ENCODE results near the gene SUSD1.

SUSD1 gene

DNA sequence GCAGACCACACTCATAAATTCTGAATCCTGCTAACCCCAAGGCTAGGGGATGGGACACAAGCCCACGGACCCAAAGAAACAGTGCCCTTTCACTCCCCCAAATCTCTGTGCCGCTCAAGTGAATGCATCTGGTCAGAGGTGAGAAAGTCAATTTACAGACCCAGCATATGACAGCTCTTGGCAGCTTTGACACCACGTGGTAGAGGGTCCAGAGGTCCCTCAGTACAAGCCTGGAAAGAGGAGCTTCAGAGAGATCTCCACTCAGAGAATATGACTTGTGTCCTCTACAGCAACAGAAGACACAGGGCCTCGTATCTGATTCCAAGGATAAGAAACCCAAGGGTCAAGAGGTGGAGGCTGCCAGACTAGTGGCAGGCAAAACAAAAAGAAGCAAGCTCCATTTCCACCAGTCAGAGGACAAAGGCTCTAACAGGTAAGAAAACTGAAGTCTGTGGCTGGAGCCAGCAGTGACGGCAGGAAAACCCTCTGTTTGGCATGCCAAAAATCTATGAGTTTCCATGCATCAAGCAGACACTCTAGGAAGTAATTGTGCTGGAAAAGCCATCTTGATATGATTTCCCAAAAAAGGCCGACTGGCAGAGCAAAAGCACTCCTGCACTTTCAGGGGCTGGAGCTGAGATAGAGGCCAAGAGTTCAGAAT, 139.8 kb downstream of the SUSD1 start:
- DNase-seq = no peak

DNA sequence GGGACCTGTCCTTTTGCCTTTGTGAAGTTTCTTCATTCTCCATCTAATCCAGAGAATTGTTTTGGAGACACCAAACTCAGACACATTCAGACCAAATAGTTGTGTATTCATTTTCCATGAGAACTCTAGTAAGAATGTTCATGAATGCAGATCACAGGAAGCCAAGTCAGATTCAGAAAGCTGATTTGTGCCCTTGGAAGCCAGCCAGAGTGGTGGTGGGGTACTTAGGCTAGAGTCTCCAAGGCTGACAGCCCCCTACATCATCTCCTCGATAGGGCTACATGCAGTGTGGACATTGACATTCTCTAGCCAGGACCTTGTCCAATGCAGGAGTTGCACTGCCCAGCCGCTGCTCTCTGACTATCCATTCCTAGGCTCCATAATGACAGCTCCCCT, 140.9 kb downstream of the SUSD1 start:
- DNase-seq = no peak

DNA sequence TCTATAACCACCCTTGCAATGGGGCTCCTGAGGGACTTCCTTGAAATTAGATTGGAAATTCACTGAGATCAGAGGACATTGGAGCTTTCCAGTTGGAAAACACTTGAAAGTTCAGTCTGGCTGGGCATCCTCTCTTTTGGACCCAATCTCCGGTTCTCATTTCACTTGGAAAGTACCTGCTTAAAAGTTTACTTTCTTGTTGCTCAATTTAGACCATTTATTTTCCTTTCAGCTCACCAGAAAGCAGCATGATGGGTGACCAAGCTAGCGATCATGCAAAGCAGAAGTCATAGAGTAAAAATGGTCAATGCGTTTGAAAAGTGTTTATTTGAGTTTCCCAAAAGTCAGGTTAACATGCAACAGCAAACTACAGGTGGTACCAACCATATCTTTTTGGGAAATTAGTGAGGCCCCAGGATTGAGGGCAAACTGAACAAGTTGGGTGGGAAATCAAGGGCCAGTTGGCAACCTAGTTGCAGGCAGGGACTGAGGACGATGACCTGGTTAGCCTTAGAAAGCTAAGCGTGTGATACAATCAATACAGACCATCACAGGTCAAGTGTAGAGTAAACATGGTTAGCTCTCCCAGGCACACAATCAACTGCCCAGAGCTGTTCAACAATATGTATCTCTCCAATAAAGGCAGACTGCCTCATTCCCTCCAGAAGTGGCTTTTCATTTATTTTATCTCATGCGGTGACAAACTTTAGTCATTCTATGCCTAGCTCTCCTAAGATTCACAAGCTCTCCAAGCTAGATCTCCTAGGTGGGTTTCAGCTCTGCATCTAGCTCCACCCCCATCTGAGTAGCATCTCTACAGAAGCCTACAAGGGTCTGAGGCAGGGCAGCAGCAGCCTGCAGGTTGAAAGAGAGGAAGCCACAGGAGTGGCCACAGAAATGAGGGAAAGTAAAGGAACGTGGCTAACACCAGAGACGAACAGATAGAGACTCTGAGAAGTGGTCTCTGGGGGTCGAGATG, 141.6 kb downstream of the SUSD1 start:
- DNase-seq = peak; percentile 35

DNA sequence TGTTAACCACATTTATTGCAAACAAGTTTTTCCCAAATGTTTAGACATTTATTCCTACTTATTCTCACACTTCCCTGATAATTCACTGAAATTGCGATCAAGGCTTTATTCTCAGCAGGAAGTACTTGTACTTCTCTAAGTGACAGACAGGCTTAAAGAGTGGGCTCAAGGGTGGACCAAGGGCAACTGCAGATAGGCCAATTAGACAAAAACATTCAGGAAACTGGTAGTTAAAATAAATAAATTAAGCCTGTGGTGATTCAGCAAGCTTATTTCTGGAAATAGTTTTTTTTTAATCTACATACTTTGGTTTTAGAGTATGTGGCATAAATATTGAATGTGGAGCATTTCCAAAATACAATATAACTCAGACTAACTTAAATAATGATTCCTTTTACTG, 142.4 kb downstream of the SUSD1 start:
- no peak for DNase-seq

DNA sequence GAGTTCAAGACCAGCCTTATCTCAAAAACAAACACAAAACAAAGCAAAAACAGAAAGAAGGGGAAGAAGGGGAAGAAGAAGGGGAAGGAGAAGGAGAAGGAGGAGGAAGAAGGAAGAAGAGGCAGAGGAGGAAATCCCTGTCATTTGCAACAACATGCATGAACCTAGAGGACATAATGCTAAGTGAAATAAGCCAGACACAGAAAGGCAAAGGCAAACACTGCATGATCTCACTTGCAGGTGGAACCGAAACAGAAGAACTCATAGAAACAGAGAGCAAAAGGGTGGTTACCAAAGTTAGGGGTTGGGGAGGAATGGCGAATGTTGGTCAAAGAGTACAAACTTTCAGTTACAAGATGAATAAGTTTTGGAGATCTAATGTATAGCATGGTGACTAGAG, 143.1 kb downstream of the SUSD1 start:
- DNase-seq = no peak

DNA sequence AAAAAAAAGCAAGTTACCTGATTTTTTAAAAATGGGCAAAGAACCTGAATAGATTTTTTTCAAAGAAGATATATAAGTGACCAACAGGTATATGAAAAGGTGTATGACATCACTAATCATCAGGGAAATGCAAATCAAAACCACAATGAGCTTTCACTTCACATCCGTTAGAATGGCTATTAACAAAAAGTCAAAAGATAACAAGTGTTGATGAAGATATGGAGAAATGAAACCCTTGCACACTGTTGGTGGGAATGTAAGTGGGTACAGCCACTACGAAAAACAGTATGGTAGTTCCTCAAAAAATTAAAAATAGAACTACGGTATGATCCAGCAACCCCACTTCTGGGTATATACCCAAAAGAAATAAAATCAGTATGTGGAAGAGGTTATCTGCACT, 143.7 kb downstream of the SUSD1 start:
- DNase-seq = no peak

DNA sequence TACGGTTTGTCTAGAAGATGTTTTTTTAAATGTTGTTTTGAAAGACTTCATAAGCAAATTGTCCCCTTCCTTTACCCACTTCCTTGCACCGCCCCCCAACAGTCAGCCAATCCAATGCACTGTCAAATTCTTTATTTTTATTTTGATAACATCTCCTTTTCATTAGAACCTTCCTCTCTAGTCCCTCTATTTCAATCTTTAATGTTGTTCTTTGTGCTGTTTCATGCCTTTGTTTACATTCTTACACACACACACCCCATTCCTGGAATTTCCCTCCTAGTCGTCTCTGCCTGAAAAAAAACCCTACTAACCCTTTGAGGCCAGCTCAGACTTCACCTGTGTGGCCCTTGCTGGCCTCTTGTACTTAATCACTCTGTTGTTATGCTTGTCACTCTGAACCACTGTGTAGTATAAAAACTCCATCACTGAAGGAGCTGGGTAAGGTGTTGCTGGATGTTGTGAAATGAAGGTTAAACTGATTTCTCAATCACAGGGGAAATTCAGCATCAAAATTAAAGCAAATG, 145.1 kb downstream of the SUSD1 start:
- no peak for DNase-seq

DNA sequence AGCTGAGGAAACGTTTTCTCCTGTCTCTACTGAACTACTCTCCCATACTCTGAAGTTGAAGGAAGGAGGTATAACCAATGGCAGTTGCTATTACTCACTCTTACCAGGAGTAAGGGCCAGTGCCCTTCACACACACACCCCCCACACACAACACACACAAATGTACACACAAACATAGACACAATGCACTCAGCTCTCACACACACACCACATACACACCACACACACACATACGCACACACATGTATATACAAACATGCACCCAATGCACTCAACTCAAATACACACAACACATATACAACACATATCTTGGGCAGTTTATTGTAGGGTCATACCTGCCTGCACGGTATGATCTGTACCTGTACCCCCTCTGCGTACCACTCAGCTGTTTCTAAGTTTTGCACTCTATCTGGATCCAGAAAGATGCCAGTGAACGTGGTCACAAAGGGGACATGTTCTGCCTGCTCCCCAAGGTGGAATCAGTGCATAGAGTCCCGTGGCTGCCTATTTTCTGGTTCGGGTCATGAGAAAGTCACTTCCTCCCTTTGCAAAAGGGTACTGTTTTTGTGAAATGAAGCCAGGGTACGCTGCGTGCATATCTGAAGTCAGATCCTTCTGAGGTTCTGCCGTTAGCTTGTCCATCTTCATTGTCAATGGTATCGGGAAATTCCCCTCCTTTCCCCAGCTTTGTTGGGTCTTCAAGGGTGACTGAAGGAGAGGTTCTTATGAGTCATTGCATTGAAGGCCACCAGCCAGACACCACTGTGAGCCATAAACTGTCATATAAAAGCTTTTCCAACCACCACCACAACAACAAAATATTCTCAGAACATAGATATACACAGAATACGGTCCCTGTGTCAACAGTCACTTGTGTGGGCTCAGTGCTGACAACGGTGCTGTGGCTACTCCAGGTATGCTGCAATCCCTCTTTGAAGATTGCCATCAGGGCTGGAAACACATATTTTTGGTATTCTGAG, 146.6 kb downstream of the SUSD1 start:
- no peak for DNase-seq

DNA sequence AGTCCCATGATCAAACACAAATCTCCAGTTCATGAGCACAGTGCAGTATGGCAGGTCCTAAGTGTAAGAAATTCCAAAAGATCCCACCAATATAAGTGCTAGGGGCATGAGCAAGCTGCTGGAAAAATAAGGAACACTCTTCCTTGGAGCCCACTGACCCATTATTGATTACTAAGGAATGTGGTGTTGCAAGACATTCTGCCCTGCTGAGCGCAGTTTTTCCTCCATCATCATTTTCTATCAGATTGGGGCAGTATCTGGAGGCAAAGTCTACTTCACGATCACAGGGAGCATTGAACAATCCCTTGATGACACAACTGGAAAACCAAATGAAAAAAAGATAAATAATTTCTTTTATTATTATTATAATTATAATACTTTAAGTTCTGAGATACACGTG, 149.2 kb downstream of the SUSD1 start:
- no peak for DNase-seq

DNA sequence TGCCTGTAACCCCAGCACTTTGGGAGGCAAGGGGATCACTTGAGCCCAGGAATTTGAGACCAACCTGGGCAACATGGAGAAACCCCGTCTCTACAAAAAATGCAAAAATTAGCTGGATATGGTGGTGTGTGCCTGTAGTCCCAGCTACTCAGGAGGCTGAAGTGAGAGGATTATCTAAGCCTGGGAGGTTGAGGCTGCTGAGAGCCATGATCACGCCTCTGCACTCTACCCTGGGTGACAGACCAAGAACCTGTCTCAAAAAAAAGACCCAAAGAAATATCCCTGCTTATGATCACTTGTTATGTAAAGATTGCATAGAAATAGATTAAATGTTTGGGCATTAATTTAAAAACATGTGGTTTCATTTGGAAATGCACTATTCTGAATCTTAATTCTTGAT, 153.4 kb downstream of the SUSD1 start:
- DNase-seq = no peak

DNA sequence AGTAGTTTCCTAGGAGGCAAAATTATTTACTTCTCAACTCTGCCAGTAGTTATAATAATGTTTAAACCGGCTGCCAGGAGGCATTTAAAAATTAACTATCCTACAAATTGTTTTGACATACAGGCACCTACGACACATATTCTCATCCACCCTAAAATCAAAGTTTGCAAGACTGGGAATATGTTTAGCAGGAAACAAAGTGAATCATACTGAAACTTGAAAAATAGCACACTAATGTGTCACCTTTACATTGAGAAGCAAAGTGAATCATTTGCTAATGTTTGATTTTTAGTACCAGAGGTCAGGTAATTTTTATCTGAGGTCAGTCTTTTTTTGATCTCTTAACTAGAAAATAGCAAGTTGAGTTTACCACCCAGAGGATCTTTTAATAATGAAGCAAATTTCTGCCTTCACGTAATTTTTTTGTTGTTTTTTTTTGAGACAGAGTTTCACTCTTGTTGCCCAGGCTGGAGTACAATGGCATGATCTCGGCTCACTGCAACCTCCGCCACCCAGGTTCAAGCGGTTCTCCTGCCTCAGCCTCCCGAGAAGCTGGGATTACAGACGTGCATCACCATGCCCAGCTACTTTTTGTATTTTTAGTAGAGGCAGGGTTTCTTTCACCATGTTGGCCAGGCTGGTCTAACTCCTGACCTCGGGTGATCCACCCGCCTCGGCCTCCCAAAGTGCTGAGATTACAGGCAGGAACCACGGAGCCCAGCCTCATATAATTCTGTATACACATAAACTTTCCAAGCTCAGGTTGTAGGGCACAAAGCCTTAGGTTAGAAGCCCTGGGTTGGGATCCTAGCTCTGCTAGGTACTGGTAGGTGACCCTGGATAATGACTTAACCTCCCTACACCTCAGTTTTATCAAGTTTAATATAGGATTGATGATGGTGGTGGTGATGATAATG, 154.2 kb downstream of the SUSD1 start:
- DNase-seq = no peak

DNA sequence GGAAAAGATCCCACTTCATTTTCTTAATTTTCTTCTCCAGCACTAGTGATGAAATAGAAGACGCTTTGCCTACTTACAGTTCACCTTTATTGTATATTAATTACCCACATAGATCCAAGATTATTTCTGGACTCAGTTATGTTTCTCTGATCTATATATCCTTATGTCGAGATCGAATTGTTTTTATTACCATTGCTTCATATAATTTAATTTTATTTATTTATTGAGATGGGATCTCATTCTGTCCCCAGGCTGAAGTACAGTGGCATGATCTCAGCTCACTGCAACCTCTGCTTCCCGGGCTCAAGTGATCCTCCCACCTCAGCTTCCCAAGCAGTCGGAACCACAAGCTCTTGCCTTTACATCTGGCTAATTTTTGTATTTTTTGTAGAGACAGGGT, 157.2 kb downstream of the SUSD1 start:
- no peak for DNase-seq

DNA sequence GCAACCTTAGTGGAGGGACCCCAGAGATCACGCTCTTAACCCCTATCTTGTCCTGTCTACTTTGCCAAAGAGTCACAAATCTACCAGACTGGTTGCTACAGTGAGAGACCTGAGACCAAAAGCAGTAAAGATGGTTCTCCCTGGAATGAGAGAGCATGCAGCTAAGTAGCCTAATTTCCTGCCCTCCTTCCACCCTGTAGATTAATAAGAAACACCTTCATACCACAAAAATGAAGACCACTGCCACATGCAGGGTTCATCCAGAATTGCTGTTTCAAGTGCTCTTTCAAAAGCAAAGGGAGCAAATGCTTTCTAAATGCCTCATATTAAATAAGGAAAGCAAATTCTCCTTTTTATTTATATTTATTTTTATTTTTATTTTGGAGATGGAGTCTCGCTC, 159.4 kb downstream of the SUSD1 start:
- DNase-seq = no peak

DNA sequence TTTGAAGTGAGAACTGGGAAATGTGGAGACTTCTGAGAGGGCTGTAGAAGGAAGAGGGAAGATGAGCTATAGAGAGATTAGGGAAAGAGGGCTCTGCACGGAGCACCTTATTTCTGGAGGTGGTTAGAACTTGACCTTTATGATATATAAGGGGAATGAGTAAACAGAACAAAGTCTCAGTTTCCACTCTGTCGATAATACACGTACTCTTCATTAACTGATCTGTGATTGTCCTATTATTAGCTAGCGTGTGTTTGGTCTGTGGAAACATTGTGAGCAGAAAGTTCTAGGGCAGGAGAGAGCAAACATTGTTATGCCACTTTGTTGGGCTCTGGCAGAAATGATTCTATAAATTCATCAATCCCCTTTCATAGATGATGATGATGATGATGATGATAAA, 159.9 kb downstream of the SUSD1 start:
- no peak for DNase-seq

DNA sequence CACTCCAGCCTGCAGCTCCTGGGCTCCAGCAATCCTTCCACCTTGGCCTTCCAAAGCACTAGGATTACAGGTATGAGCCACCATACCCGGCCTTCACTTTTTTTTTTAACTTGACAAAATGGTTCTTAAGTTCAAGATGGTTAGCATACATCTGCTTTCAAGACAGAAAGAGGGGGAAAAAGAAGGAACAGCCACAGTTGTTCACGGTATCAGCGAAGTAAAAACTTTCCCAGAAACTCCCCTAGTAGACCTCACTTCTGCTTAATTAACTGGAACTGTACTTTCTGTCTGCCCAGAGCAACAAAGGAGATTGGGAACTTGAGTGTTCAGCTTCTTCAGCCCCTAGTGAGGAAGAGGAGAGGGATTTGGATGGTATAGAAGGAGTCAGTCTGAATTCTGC, 161.8 kb downstream of the SUSD1 start:
- DNase-seq = no peak

DNA sequence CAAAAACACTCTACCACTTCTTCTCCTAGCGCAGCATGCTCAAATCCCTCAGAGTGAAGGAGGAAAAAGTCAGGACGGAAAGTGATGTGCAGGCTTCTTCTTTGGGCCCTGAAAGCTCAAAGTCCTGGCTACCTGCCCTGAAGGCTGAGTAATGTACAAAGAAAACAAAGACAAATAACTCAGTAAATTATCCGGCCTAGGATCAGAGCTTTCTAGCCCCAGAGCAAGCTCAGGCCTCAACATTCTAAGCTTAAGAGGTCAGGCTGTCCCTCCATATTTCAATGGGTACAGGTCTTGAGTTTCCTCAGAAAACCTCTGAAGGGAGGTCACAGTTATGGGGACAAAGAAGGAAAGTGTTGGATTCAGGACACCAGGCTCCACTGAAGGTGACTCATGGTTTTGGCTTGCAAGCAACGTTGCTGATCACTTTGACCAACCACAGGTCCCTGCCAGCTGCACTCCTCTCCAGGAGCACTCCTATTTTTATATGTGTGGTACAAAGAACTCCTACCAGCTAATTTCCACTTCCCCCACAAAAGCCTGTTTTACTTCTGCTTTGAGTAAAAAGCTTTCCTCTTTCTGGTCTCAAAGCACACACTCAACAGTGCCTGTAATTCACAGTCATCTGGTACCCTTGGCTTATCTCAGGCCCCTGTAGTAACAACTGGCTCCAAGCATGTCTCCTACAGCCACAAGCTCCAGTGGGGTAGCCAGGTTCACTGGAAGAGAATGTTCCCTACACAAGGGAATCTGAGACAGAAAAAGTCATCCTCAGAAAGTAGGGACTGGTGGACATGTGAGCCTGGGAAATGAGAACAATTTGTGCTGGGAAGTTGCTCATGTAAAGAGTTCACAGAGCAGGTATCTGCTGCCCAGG, 162.8 kb downstream of the SUSD1 start:
- no peak for DNase-seq

DNA sequence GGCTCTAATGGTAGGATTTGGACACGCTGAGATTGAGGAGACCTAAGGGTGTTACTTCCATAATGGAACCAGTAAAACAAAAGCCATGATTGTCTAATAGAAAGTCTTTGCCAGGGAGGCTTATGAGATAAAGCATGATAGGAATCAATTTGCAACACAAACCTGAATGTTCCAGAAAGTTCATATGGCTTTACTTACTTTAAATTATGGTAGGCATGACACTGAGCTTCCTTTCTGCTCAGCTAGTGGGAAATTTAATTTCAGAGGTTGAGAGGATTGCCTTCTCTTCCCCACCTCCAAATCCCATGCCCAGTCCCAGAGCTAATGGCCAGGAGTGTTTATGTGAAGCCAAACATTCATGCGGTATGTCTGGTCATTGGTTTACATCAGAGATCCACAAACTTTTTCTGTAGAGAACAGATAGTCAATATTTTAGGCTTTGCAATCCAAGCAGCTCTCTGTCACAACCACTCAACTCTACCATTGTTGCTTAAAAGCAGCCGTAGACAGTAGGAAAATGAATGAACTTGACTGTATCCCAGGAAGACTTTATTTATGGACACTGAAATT, 164.0 kb downstream of the SUSD1 start:
- DNase-seq = no peak

DNA sequence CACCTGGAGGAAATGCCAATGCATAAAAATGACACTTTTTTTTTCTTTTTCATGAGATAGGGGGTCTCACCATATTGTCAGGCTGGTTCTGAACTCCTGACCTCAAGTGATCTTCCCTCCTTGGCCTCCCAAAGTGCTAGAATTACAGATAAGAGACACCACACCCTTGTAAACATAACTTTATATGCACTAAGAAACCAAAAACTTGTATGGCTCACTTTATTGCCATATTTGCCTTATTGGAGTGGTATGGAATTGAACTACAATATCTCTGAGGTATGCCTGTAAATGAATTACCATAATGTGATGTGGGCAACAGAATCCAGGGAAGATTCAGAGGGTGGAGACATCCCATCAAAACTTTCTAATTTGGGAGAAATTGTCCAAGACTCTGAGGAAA, 164.6 kb downstream of the SUSD1 start:
- DNase-seq = no peak

DNA sequence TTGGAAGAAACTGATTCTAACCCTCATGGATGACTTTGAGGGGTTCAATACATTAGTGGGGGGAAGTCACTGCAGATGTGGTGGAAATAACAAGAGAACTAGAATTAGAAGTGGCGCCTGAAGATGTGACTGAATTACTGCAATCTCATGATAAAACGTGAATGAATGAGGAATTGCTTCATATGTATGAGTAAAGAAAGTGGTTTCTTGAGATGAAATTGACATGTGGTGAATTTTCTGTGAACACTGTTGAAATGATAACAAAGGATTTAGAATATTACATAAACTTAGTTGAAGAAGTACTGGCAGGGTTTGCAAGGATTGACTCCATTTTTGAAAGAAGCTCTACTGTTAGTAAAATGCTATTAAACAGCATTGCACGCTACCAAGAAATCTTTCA, 165.4 kb downstream of the SUSD1 start:
- no peak for DNase-seq

DNA sequence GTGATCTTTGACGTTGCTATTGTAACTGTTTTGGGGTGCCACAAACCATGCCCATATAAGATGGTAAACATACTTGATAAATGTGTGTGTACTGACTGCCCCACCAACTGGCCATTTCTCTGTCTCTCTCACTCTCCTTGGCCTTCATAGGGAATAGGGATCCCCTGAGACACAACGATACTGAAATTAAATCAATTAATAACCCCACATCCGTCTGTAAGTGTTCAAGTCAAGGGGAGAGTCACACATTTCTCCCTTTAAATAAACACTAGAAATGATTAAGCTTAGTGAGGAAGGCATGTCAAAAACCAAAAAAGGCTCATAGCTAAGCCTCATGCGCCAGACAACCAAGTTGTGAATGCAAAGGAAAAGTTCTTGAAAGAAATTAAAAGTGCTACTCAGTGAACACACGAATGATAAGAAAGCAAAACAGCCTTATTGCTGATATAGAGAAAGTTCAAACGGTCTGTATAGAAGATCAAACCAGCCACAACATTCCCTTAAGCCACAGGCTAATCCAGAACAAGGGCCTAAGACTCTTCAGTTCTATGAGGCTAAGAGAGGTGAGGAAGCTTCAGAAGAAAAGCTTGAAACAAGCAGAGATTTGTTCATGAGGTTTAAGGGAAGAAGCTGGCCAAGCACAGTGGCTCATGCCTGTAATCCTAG, 167.4 kb downstream of the SUSD1 start:
- DNase-seq = no peak
